HCT116 (cell line): Measurements from ENCODE around the gene ACY1.

Experiments
- ATF3 ChIP-seq: IDR thresholded peaks from 2 replicates; pipeline ENCODE4 v1.6.1; 2012
- CEBPB ChIP-seq: IDR thresholded peaks from 2 replicates; pipeline ENCODE4 v1.6.1; 2012; ENCODE audit warnings: low read depth
- CTCF ChIP-seq, 3 experiments: fragments of 200-600 bp in 1 of 3; sonication (generic) in 1 of 3; IDR thresholded peaks in 2 of 3; conservative IDR thresholded peaks in 1 of 3; 2 replicates each; pipeline ENCODE4 v1.5.1; 2012 to 2017; ENCODE audit warnings: low read depth in 2 of 3, low read length in 2 of 3, antibody characterized with exemption in 1 of 3, borderline replicate concordance in 1 of 3, control low read depth in 1 of 3, mild to moderate bottlenecking in 1 of 3, mixed read lengths in 1 of 3, mixed run types in 1 of 3, moderate library complexity in 1 of 3; ENCODE audit not compliant: insufficient read depth in 1 of 3
- EZH2 ChIP-seq: fragments of 200-600 bp; sonication (generic); IDR thresholded peaks from 2 replicates; pipeline ENCODE4 v1.6.1; 2017; ENCODE audit warnings: antibody characterized with exemption, mixed run types
- FOSL1 ChIP-seq: IDR thresholded peaks from 2 replicates; pipeline ENCODE4 v1.6.1; 2012; ENCODE audit warnings: low read depth
- JUND ChIP-seq: IDR thresholded peaks from 2 replicates; pipeline ENCODE4 v1.6.1; 2012
- MAX ChIP-seq: IDR thresholded peaks from 2 replicates; pipeline ENCODE4 v1.6.1; 2012
- POLR2A ChIP-seq: IDR thresholded peaks from 2 replicates; pipeline ENCODE4 v1.7.0; 2011; ENCODE audit warnings: borderline replicate concordance; ENCODE audit not compliant: insufficient read depth, insufficient read length; ENCODE audit errors: extremely low read depth
- POLR2AphosphoS5 ChIP-seq: IDR thresholded peaks from 2 replicates; pipeline ENCODE4 v1.6.1; 2011; ENCODE audit warnings: mild to moderate bottlenecking, low read depth, low read length, moderate library complexity
- REST ChIP-seq: IDR thresholded peaks from 2 replicates; pipeline ENCODE4 v1.6.1; 2012; ENCODE audit warnings: low read depth
- SIN3A ChIP-seq: IDR thresholded peaks from 2 replicates; pipeline ENCODE4 v1.6.1; 2012; ENCODE audit warnings: low read depth

GRCh38 chr3:51974277-51974962, 8.9 kb upstream of the ACY1 start:
- TF ChIP-seq CTCF (IDR thresholded peaks at IDR 0.05 in 2 of 3, conservative IDR thresholded peaks at IDR 0.05 in 1 of 3; ENCODE audit: borderline replicate concordance in 1 of 3, insufficient read depth in 1 of 3, low read depth in 2 of 3, low read length in 2 of 3), result no peak
- no peak for TF ChIP-seq MAX
- no peak for TF ChIP-seq FOSL1
- no peak for TF ChIP-seq EZH2
- TF ChIP-seq CEBPB, result no peak
- no peak for TF ChIP-seq REST
- peak; percentile 6 for TF ChIP-seq POLR2A
- TF ChIP-seq JUND, result no peak
- no peak for TF ChIP-seq POLR2AphosphoS5
- TF ChIP-seq SIN3A, result no peak
- no peak for TF ChIP-seq ATF3
